IMR-90 (cell line): ENCODE results near the gene SLC6A4. TPM values are rescaled to one million over a fixed set of nuclear protein-coding genes. Genes with fewer than 3 reads are reported as not detected.

Source experiments
- ATAC-seq: fragments of 200-7000 bp; cut with Tn5 transposase; 2 replicates; pipeline ENCODE4 v1.9.1; 2020; ENCODE audit warnings: low read depth, mild to moderate bottlenecking, moderate library complexity
- BruUV-seq: library from RNA; stranded (reverse); fragments of 400-500 nt; replicated peaks from 2 replicates; lab custom pipeline; 2021; lab: Mats Ljungman, UMichigan
- CTCF ChIA-PET: fragments of 300-600 bp; formaldehyde crosslinking; extraction: SDS; loops from one replicate; lab custom pipeline; 2021; ENCODE audit warnings: antibody characterized with exemption; lab: Yijun Ruan, JAX
- POLR2A ChIA-PET: fragments of 300-600 bp; sonication (Branson Sonifier 250); formaldehyde crosslinking; loops from one replicate; lab custom pipeline; 2022; ENCODE audit warnings: antibody characterized with exemption; ENCODE audit not compliant: unreplicated experiment; lab: Charles Lee
- DNase-seq: peaks from one replicate; pipeline ENCODE4 v3.0.0; 2013
- H2AFZ ChIP-seq: replicated peaks from 2 replicates; pipeline ENCODE3; 2013; ENCODE audit warnings: low read length, mild to moderate bottlenecking; ENCODE audit not compliant: poor library complexity
- H2AK5ac ChIP-seq: 2 replicates; pipeline ENCODE4 v1.6.1; 2013; ENCODE audit warnings: low read depth, low read length, inconsistent platforms
- H2AK9ac ChIP-seq: replicated peaks from 2 replicates; pipeline ENCODE3; 2013; ENCODE audit warnings: mild to moderate bottlenecking, low read depth, low read length, moderate library complexity; ENCODE audit not compliant: poor library complexity
- H2BK120ac ChIP-seq: 2 replicates; pipeline ENCODE4 v1.6.1; 2013; ENCODE audit warnings: low read depth, low read length, inconsistent platforms
- H2BK15ac ChIP-seq: 3 replicates; pipeline ENCODE4 v1.6.1; 2013; ENCODE audit warnings: low read depth, low read length, inconsistent platforms
- H2BK20ac ChIP-seq: 2 replicates; pipeline ENCODE4 v1.6.1; 2013; ENCODE audit warnings: low read depth, mild to moderate bottlenecking, inconsistent platforms, low read length, moderate library complexity
- H2BK5ac ChIP-seq: 2 replicates; pipeline ENCODE4 v1.6.1; 2013; ENCODE audit warnings: mild to moderate bottlenecking, low read depth, low read length, inconsistent platforms; ENCODE audit not compliant: poor library complexity, severe bottlenecking
- H3K14ac ChIP-seq: replicated peaks from 2 replicates; pipeline ENCODE4 v1.6.1; 2013; ENCODE audit warnings: low read depth, low read length, inconsistent platforms
- H3K18ac ChIP-seq: 2 replicates; pipeline ENCODE4 v1.6.1; 2013; ENCODE audit warnings: low read depth, low read length, control low read depth
- H3K23ac ChIP-seq: 2 replicates; pipeline ENCODE4 v1.6.1; 2013; ENCODE audit warnings: low read depth, low read length, inconsistent platforms
- H3K27ac ChIP-seq: 2 replicates; pipeline ENCODE4 v1.5.1; 2013; ENCODE audit warnings: mild to moderate bottlenecking, control low read depth, low read length; ENCODE audit not compliant: insufficient read depth
- H3K27me3 ChIP-seq: 2 replicates; pipeline ENCODE4 v1.6.1; 2013; ENCODE audit warnings: low read length; ENCODE audit not compliant: control insufficient read depth, insufficient read depth
- H3K36me3 ChIP-seq: 2 replicates; pipeline ENCODE4 v1.6.1; 2013; ENCODE audit warnings: low read length, mixed read lengths; ENCODE audit not compliant: control insufficient read depth, insufficient read depth
- H3K4ac ChIP-seq: 2 replicates; pipeline ENCODE4 v1.6.1; 2013; ENCODE audit warnings: low read depth, low read length, inconsistent platforms
- H3K4me1 ChIP-seq: 2 replicates; pipeline ENCODE4 v1.6.1; 2013; ENCODE audit warnings: low read length, mixed read lengths; ENCODE audit not compliant: control insufficient read depth, insufficient read depth
- H3K4me2 ChIP-seq: 2 replicates; pipeline ENCODE4 v1.6.1; 2013; ENCODE audit warnings: low read depth, mild to moderate bottlenecking, control low read depth, low read length, moderate library complexity
- H3K4me3 ChIP-seq: 2 replicates; pipeline ENCODE4 v1.5.1; 2013; ENCODE audit warnings: low read depth, mild to moderate bottlenecking, control low read depth, low read length, moderate library complexity; ENCODE audit not compliant: insufficient read depth
- H3K56ac ChIP-seq: 2 replicates; pipeline ENCODE4 v1.6.1; 2013; ENCODE audit warnings: low read length, inconsistent platforms; ENCODE audit not compliant: insufficient read depth; ENCODE audit errors: extremely low read depth
- H3K79me1 ChIP-seq, 2 experiments: 2 replicates each; pipeline ENCODE4 v1.6.1; 2013; ENCODE audit warnings: low read length in 2 of 2, inconsistent platforms in 1 of 2, low read depth in 1 of 2
- H3K9ac ChIP-seq: 2 replicates; pipeline ENCODE4 v1.6.1; 2013; ENCODE audit warnings: low read depth, low read length, control low read depth
- H3K9me1 ChIP-seq: 2 replicates; pipeline ENCODE4 v1.6.1; 2013; ENCODE audit warnings: low read length, inconsistent platforms; ENCODE audit not compliant: insufficient read depth
- H3K9me3 ChIP-seq: 2 replicates; pipeline ENCODE4 v1.6.1; 2013; ENCODE audit warnings: low read length; ENCODE audit not compliant: control insufficient read depth, insufficient read depth
- H4K20me1 ChIP-seq: 2 replicates; pipeline ENCODE4 v1.6.1; 2013; ENCODE audit warnings: low read length, inconsistent platforms; ENCODE audit not compliant: insufficient read depth
- H4K5ac ChIP-seq: 2 replicates; pipeline ENCODE4 v1.6.1; 2013; ENCODE audit warnings: mild to moderate bottlenecking, low read depth, low read length, control low read depth
- H4K8ac ChIP-seq, 2 experiments: 2 replicates each; pipeline ENCODE4 v1.6.1; 2013; ENCODE audit warnings: low read depth in 2 of 2, low read length in 2 of 2, control low read depth in 1 of 2, inconsistent platforms in 1 of 2
- H4K91ac ChIP-seq: 2 replicates; pipeline ENCODE4 v1.6.1; 2013; ENCODE audit warnings: low read depth, low read length, inconsistent platforms; ENCODE audit not compliant: insufficient read depth
- CTCF ChIP-seq: conservative IDR thresholded peaks from 2 replicates; pipeline ENCODE4 v1.5.1; 2012; ENCODE audit warnings: mild to moderate bottlenecking, low read depth, low read length, improper control_type of control experiment
- POLR2A ChIP-seq: IDR thresholded peaks from 2 replicates; pipeline ENCODE4 v1.6.1; 2012; ENCODE audit warnings: mild to moderate bottlenecking, low read depth, low read length
- RCOR1 ChIP-seq: IDR thresholded peaks from 2 replicates; pipeline ENCODE4 v1.6.1; 2012; ENCODE audit warnings: mild to moderate bottlenecking, low read length, improper control_type of control experiment; ENCODE audit not compliant: insufficient replicate concordance
- RFX5 ChIP-seq: IDR thresholded peaks from 2 replicates; pipeline ENCODE4 v1.8.0; 2012; ENCODE audit warnings: low read depth, mild to moderate bottlenecking, low read length, moderate library complexity
- WGBS, 2 experiments: methylation state at CpG; one replicate each; pipeline versions ENCODE4 v1.1.5 to v1.1.7; 2013; ENCODE audit warnings: missing lambda C conversion rate in 2 of 2; ENCODE audit not compliant: insufficient read length in 1 of 2; ENCODE audit errors: extremely low coverage in 2 of 2; 5-methylcytosine and 5-hydroxymethylcytosine counted together
- dilution Hi-C: fragments of 300-500 bp; cut with HindIII; formaldehyde crosslinking; loops from one replicate; pipeline ENCODE4 v1.14.3; 2018; ENCODE audit warnings: low sequenced_read_pairs; ENCODE audit not compliant: unreplicated experiment
- in situ Hi-C: fragments of 300-500 bp; cut with MboI; formaldehyde crosslinking; loops from 3 replicates; pipeline ENCODE4 v1.14.3; 2019; ENCODE audit warnings: low sequenced_read_pairs, inconsistent platforms, mixed read lengths
- intact Hi-C: fragments of 100-400 bp; cut with micrococcal nuclease; formaldehyde crosslinking; loops from 2 replicates; pipeline ENCODE4 v1.10.0; 2022
- polyA plus RNA-seq, 3 experiments: library from polyadenylated mRNA; depleted of rRNA; stranded (reverse); fragments of >200 nt; gene quantifications; 2 replicates each; pipeline ENCODE4 v1.2.3, GENCODE V29; 2012; ENCODE audit warnings: low replicate concordance in 1 of 3
- total RNA-seq: library from RNA; depleted of rRNA; stranded (reverse); fragments of >200 nt; gene quantifications from 2 replicates; pipeline ENCODE4 v1.2.3, GENCODE V29; 2012
- TF ChIP-seq, protein P1 (sequence below): fragments of 150-350 bp; IDR thresholded peaks from 2 replicates; pipeline ENCODE4 v1.6.1; 2016; ENCODE audit warnings: low read depth, mild to moderate bottlenecking, low read length, moderate library complexity, borderline replicate concordance

SLC6A4 gene
- total and polyA plus RNA-seq, 2 of the 4 experiments (the other 2 are of a cell fraction), result under 0.01 TPM; not detected in 1

GRCh38 chr17:30236766-30237165 lies 1.3 kb upstream of the SLC6A4 start:
- intact Hi-C loops (no loop called here), in situ Hi-C loops (no loop called here), dilution Hi-C loops (no loop called here)
- POLR2A ChIA-PET, result interaction anchor here (0.6 kb wide), 1 partner anchor 12 kb away, joined by 4 read pairs; no protein-coding TSS in a partner anchor
- H3K4me1 ChIP-seq, result peaks cover 5% of the 10 kb centered on the region; the same call in 1 of the 2 replicates
- no peak overlapping the region for H4K8ac ChIP-seq
- no peak overlapping the region for H2BK120ac ChIP-seq
- no peak overlapping the region for H3K4me3 ChIP-seq
- H2BK15ac ChIP-seq, result no peak overlapping the region
- H4K20me1 ChIP-seq, result no peaks in the 10 kb centered on the region
- peaks cover 70% of the 10 kb centered on the region for H3K27me3 ChIP-seq
- peak overlapping the region; percentile 9; the same call in 1 of the 2 replicates for H3K4me2 ChIP-seq
- H3K79me1 ChIP-seq, result no peaks in the 10 kb centered on the region
- H4K5ac ChIP-seq, result no peak overlapping the region
- no peak overlapping the region for H3K9ac ChIP-seq
- ATAC-seq (peak; percentile 63), DNase-seq (no peak)
- H2AK5ac ChIP-seq, result no peak overlapping the region
- H2AFZ ChIP-seq, result peak overlapping the region; percentile 64
- WGBS, 2 experiments, result 0% methylated on average over 1 of the region's 20 CpGs; no CpG with 5 or more reads in 1 of the 2 experiments
- H3K56ac ChIP-seq, result no peak overlapping the region
- no TSS peak for BruUV-seq
- CTCF ChIA-PET, result interaction anchor here (0.6 to 1.4 kb wide), 3 partner anchors 8 to 84 kb away, joined by 3 to 4 read pairs (median 3); no protein-coding TSS in a partner anchor
- H3K9me3 ChIP-seq, result no peaks in the 10 kb centered on the region; the same call in 1 of the 2 replicates
- no peaks in the 10 kb centered on the region for H3K9me1 ChIP-seq
- no peak overlapping the region for H3K4ac ChIP-seq
- H2BK20ac ChIP-seq, result no peak overlapping the region
- no peak overlapping the region for H3K27ac ChIP-seq
- 0 out of 2 replicates have a peak overlapping the region, but pooled peaks have one; percentile 33 for H3K23ac ChIP-seq
- no peak overlapping the region for H2AK9ac ChIP-seq
- H3K14ac ChIP-seq, result no peak overlapping the region
- no peak overlapping the region for H4K91ac ChIP-seq
- no peak for TF ChIP-seq RCOR1
- TF ChIP-seq CTCF, result peak; percentile 21; the same call in 1 of the 2 replicates
- TF ChIP-seq, protein P1, sequence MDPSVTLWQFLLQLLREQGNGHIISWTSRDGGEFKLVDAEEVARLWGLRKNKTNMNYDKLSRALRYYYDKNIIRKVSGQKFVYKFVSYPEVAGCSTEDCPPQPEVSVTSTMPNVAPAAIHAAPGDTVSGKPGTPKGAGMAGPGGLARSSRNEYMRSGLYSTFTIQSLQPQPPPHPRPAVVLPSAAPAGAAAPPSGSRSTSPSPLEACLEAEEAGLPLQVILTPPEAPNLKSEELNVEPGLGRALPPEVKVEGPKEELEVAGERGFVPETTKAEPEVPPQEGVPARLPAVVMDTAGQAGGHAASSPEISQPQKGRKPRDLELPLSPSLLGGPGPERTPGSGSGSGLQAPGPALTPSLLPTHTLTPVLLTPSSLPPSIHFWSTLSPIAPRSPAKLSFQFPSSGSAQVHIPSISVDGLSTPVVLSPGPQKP, result no peak
- no peak for TF ChIP-seq POLR2A
- no peak for TF ChIP-seq RFX5
- H3K36me3 ChIP-seq, result no peaks in the 10 kb centered on the region
- no peak overlapping the region for H2BK5ac ChIP-seq
- no peak overlapping the region for H3K18ac ChIP-seq
